ENCODE results near the gene DEDD.

DEDD gene

GRCh38 chr1:161079436-161080110, 52.9 kb downstream of the DEDD start:
- H3K4me3 ChIP-seq (ENCODE audit: low read depth, low read length): no peak overlapping the region
- H3K27me3 ChIP-seq (ENCODE audit: insufficient read depth, low read depth, severe bottlenecking): no peaks in the 10 kb centered on the region
- no peaks in the 10 kb centered on the region for H3K36me3 ChIP-seq
- DNase-seq: no peak
- no peaks in the 10 kb centered on the region for H3K9me3 ChIP-seq (ENCODE audit: severe bottlenecking)
- H3K27ac ChIP-seq: no peak overlapping the region
- peak; percentile 17; the same call in 1 of the 2 replicates for TF ChIP-seq CTCF (IDR thresholded peaks at IDR 0.05; ENCODE audit: low read depth, low read length)

GRCh38 chr1:161077426-161077825, 55.0 kb downstream of the DEDD start:
- no peak for DNase-seq
- Histone ChIP-seq H3K9me3 (ENCODE audit: severe bottlenecking) (no peaks in the 10 kb centered on the region), H3K27ac (no peak overlapping the region), H3K27me3 (ENCODE audit: insufficient read depth, low read depth, severe bottlenecking) (no peaks in the 10 kb centered on the region), H3K36me3 (no peaks in the 10 kb centered on the region), H3K4me3 (ENCODE audit: low read depth, low read length) (no peak overlapping the region)
- TF ChIP-seq CTCF (IDR thresholded peaks at IDR 0.05; ENCODE audit: low read depth, low read length): no peak

- no peak overlapping the region for H3K27ac ChIP-seq
- no peaks in the 10 kb centered on the region for H3K9me3 ChIP-seq (ENCODE audit: severe bottlenecking)
- no peak for TF ChIP-seq CTCF (IDR thresholded peaks at IDR 0.05; ENCODE audit: low read depth, low read length)
- no peaks in the 10 kb centered on the region for H3K27me3 ChIP-seq (ENCODE audit: insufficient read depth, low read depth, severe bottlenecking)
- H3K36me3 ChIP-seq: no peaks in the 10 kb centered on the region
- H3K4me3 ChIP-seq (ENCODE audit: low read depth, low read length): no peak overlapping the region
- DNase-seq: no peak
These were observed 56.1 kb downstream of the DEDD start for GRCh38 chr1:161076410-161076809.

- no peaks in the 10 kb centered on the region for H3K9me3 ChIP-seq (ENCODE audit: severe bottlenecking)
- no peaks in the 10 kb centered on the region for H3K27me3 ChIP-seq (ENCODE audit: insufficient read depth, low read depth, severe bottlenecking)
- DNase-seq: peak; percentile 50
- H3K36me3 ChIP-seq: no peaks in the 10 kb centered on the region
- no peak for TF ChIP-seq CTCF (IDR thresholded peaks at IDR 0.05; ENCODE audit: low read depth, low read length)
- H3K27ac ChIP-seq: no peak overlapping the region
- H3K4me3 ChIP-seq (ENCODE audit: low read depth, low read length): no peak overlapping the region
These were observed 57.6 kb downstream of the DEDD start for GRCh38 chr1:161074676-161075368.

- peak; percentile 38; the same call in 1 of the 2 replicates for TF ChIP-seq CTCF (IDR thresholded peaks at IDR 0.05; ENCODE audit: low read depth, low read length)
These were observed 58.9 kb downstream of the DEDD start for GRCh38 chr1:161073474-161074121.

More at GRCh38 chr1:161073474-161074121, 58.9 kb downstream of the DEDD start:
- H3K36me3 ChIP-seq: no peaks in the 10 kb centered on the region
- peak; percentile 41 for DNase-seq
- no peak overlapping the region for H3K4me3 ChIP-seq (ENCODE audit: low read depth, low read length)
- H3K9me3 ChIP-seq (ENCODE audit: severe bottlenecking): no peaks in the 10 kb centered on the region
- no peaks in the 10 kb centered on the region for H3K27me3 ChIP-seq (ENCODE audit: insufficient read depth, low read depth, severe bottlenecking)
- no peak overlapping the region for H3K27ac ChIP-seq
